Common myeloid progenitor, CD34-positive (primary cell): ENCODE data around the gene MSRB1.

Experiments
- CTCF ChIA-PET: fragments of 350-600 bp; sonication (Branson Sonifier 250); formaldehyde crosslinking; loops from one replicate; lab custom pipeline; 2021; ENCODE audit warnings: antibody characterized with exemption; lab: Charles Lee
- POLR2A ChIA-PET: fragments of 350-600 bp; sonication (Branson Sonifier 250); formaldehyde crosslinking; loops from one replicate; lab custom pipeline; 2021; ENCODE audit warnings: antibody characterized with exemption; lab: Charles Lee
- DNase-seq, 3 donors: peaks; one replicate each; pipeline versions ENCODE4 v3.0.0 to v3.0.0-alpha.2; 2013
- H3K27ac ChIP-seq, 2 experiments: 1 replicate in 1 of 2; 2 replicates in 1 of 2; pipeline ENCODE4 v1.7.0; 2013; ENCODE audit warnings: inconsistent platforms in 2 of 2, low read length in 2 of 2, mild to moderate bottlenecking in 2 of 2, low read depth in 1 of 2, moderate library complexity in 1 of 2; ENCODE audit not compliant: severe bottlenecking in 2 of 2, insufficient read depth in 1 of 2, poor library complexity in 1 of 2
- H3K27me3 ChIP-seq, 5 experiments: replicated peaks in 2 of 5; 1 replicate in 3 of 5; 2 replicates in 2 of 5; pipeline versions ENCODE4 v1.6.1 to v1.7.0; 2013; ENCODE audit warnings: low read length in 4 of 5, mild to moderate bottlenecking in 2 of 5, moderate library complexity in 2 of 5, inconsistent platforms in 1 of 5; ENCODE audit not compliant: insufficient read depth in 5 of 5, control insufficient read depth in 4 of 5
- H3K36me3 ChIP-seq, 4 experiments: 1 replicate in 2 of 4; 2 replicates in 2 of 4; pipeline versions ENCODE4 v1.6.1 to v1.7.0; 2013; ENCODE audit warnings: low read length in 3 of 4, control low read depth in 1 of 4, mild to moderate bottlenecking in 1 of 4; ENCODE audit not compliant: control insufficient read depth in 4 of 4, insufficient read depth in 4 of 4
- H3K4me1 ChIP-seq, 4 experiments: 1 replicate in 3 of 4; 2 replicates in 1 of 4; pipeline versions ENCODE4 v1.6.1 to v1.7.1; 2013; ENCODE audit warnings: low read length in 3 of 4, mild to moderate bottlenecking in 3 of 4, control low read depth in 1 of 4, inconsistent platforms in 1 of 4, moderate library complexity in 1 of 4; ENCODE audit not compliant: control insufficient read depth in 4 of 4, insufficient read depth in 4 of 4; ENCODE audit errors: control extremely low read depth in 1 of 4
- H3K4me3 ChIP-seq, 7 experiments: 1 replicate in 4 of 7; 2 replicates in 3 of 7; pipeline versions ENCODE4 v1.5.1 to v1.7.0; 2013; ENCODE audit warnings: mild to moderate bottlenecking in 7 of 7, low read length in 6 of 7, moderate library complexity in 6 of 7, inconsistent platforms in 2 of 7, low read depth in 2 of 7, control low read depth in 1 of 7; ENCODE audit not compliant: insufficient read depth in 4 of 7, control insufficient read depth in 1 of 7; ENCODE audit errors: extremely low read depth in 1 of 7
- H3K9me3 ChIP-seq, 5 experiments: 1 replicate in 4 of 5; 2 replicates in 1 of 5; pipeline versions ENCODE4 v1.6.1 to v1.7.1; 2013; ENCODE audit warnings: low read length in 4 of 5, mild to moderate bottlenecking in 2 of 5, inconsistent platforms in 1 of 5, low read depth in 1 of 5, moderate library complexity in 1 of 5; ENCODE audit not compliant: control insufficient read depth in 4 of 5, insufficient read depth in 2 of 5; ENCODE audit errors: control extremely low read depth in 1 of 5
- whole genome bisulfite sequencing: methylation state at CpG from one replicate; pipeline ENCODE4 v1.1.5; 2013; ENCODE audit not compliant: insufficient coverage; 5-methylcytosine and 5-hydroxymethylcytosine counted together

The MSRB1 gene

DNA sequence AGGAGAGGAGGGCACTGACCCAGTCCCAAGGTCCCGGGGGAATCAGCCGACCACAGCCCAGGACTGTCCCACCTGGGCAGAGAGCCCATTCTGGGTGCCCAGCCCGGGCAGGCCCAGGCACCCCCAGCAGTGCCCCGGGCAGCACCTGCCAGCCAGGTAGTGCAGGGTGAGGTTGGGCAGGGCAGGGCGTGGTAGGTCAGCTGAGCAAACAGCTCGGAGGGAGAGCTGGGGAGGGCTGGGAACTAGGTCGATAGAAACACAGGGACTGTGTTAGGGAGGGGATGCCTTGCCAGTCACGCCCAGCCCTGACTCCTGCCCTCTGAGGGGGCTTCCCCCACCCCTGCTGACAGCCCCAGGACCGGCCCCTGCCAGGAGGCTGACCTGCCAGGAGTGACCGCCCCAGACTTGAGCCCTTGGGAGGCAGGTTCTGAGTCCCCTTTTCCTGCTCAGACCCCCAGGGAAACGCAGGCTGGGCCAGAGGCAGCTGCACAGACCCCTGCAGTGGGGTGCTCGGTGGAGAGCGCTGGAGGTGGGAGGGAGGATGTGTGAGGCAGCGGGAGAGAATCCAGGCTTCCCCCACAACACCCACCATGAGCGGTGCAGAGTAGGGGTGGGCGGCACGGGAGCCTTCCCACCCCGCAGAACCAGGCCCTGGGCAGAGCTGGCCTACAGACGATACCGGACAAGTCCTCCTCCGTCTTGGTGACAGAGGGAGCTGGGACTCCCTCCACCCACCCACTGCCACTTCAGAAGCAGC, 29.5 kb downstream of the MSRB1 start:
- WGBS = 76% methylated on average over 9 of the region's 21 CpGs
- no peak for DNase-seq
- Histone ChIP-seq H3K27ac (no peak overlapping the region), H3K36me3 (no peaks in the 10 kb centered on the region), H3K9me3 (no peaks in the 10 kb centered on the region), H3K27me3 (peaks cover 0 to 67% (median 31%) of the 10 kb centered on the region in 5 experiments), H3K4me3 (no peak overlapping the region), H3K4me1 (peaks cover 0 to 1% (median under 1%) of the 10 kb centered on the region in 4 experiments)
- POLR2A ChIA-PET = no interaction called here
- CTCF ChIA-PET = interaction anchor here (1.5 kb wide), 1 partner anchor 10 kb away, joined by 5 read pairs; no protein-coding TSS in a partner anchor

DNA sequence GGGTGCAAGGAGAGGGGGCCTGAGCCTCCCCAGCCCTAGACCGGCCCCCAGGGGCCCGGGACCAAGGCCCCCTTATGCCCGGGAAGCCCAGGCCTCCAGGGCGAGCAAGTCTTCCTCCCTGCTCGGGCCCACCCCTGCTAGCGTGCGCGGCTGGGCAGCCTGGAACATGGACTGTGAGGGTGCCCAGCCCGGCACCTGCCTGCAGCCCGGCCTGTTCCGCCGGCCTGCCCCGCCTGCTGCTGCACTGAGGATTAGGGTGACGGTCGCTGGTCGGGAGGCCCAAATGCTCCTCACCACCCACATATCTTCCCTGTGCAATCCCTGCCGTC, 30.8 kb downstream of the MSRB1 start:
- no peak for DNase-seq
- Histone ChIP-seq H3K27me3 (peaks cover 0 to 68% (median 32%) of the 10 kb centered on the region in 5 experiments), H3K4me1 (peaks cover 0 to 5% (median 2%) of the 10 kb centered on the region in 4 experiments), H3K27ac (no peak overlapping the region), H3K9me3 (no peaks in the 10 kb centered on the region), H3K4me3 (no peak overlapping the region), H3K36me3 (no peaks in the 10 kb centered on the region)
- WGBS = 94% methylated on average over 16 of the region's 17 CpGs
- ChIA-PET CTCF (interaction anchor here (0.6 kb wide), 1 partner anchor 11 kb away, joined by 3 read pairs; no protein-coding TSS in a partner anchor), POLR2A (no interaction called here)

- WGBS = 92% methylated on average over 59 of the region's 59 CpGs
- ChIA-PET CTCF (interaction anchor here (0.6 kb wide), 1 partner anchor 11 kb away, joined by 3 read pairs; no protein-coding TSS in a partner anchor), POLR2A (no interaction called here)
- no peak for DNase-seq
- H3K9me3 ChIP-seq = no peaks in the 10 kb centered on the region
- peaks cover 0 to 5% (median 2%) of the 10 kb centered on the region in 4 experiments for H3K4me1 ChIP-seq
- H3K4me3 ChIP-seq = no peak overlapping the region
- H3K27me3 ChIP-seq = peaks cover 0 to 68% (median 32%) of the 10 kb centered on the region in 5 experiments
- H3K36me3 ChIP-seq = no peaks in the 10 kb centered on the region
- no peak overlapping the region for H3K27ac ChIP-seq
Observed at GRCh38 chr16:1911467-1912214, 31.4 kb downstream of the MSRB1 start.

- Histone ChIP-seq H3K27ac (no peak overlapping the region), H3K36me3 (no peaks in the 10 kb centered on the region), H3K4me1 (peaks cover 0 to 5% (median 2%) of the 10 kb centered on the region in 4 experiments), H3K9me3 (no peaks in the 10 kb centered on the region), H3K27me3 (peaks cover 0 to 67% (median 28%) of the 10 kb centered on the region in 5 experiments), H3K4me3 (no peak overlapping the region)
- CTCF ChIA-PET = interaction anchor here (1.8 kb wide), 1 partner anchor 14 kb away, joined by 4 read pairs; no protein-coding TSS in a partner anchor
- DNase-seq = no peak
- 97% methylated on average over 12 of the region's 18 CpGs for WGBS
- POLR2A ChIA-PET = no interaction called here
Observed at GRCh38 chr16:1909561-1910231, 33.3 kb downstream of the MSRB1 start.

GRCh38 chr16:1908983-1909382, 34.0 kb downstream of the MSRB1 start:
- POLR2A ChIA-PET = no interaction called here
- DNase-seq = no peak
- WGBS = 85% methylated on average over 7 of the region's 9 CpGs

GRCh38 chr16:1908184-1908583, 34.8 kb downstream of the MSRB1 start:
- POLR2A ChIA-PET = no interaction called here
- peaks cover 0 to 60% (median 22%) of the 10 kb centered on the region in 5 experiments for H3K27me3 ChIP-seq
- H3K4me3 ChIP-seq = no peak overlapping the region
- 41% methylated on average over 12 of the region's 17 CpGs for WGBS
- peak in 1 of 3 donors; percentile 10 for DNase-seq
- H3K4me1 ChIP-seq = peaks cover 0 to 5% (median 2%) of the 10 kb centered on the region in 4 experiments
- CTCF ChIA-PET = interaction anchor here (1.8 kb wide), 1 partner anchor 15 kb away, joined by 4 read pairs; no protein-coding TSS in a partner anchor
- H3K36me3 ChIP-seq = no peaks in the 10 kb centered on the region
- no peaks in the 10 kb centered on the region for H3K9me3 ChIP-seq
- no peak overlapping the region for H3K27ac ChIP-seq

More at GRCh38 chr16:1908983-1909382, 34.0 kb downstream of the MSRB1 start:
- CTCF ChIA-PET = interaction anchor here (1.8 kb wide), 1 partner anchor 14 kb away, joined by 4 read pairs; no protein-coding TSS in a partner anchor
- Histone ChIP-seq H3K4me3 (no peak overlapping the region), H3K36me3 (no peaks in the 10 kb centered on the region), H3K27ac (no peak overlapping the region), H3K4me1 (peaks cover 0 to 5% (median 2%) of the 10 kb centered on the region in 4 experiments), H3K9me3 (no peaks in the 10 kb centered on the region), H3K27me3 (peaks cover 0 to 66% (median 27%) of the 10 kb centered on the region in 5 experiments)
